NCI-H2107 (cell line): Measurements from ENCODE around the gene NTMT1.
"Not testable (repeated sequence)": the region's sequence is repeated elsewhere in the genome, so short reads cannot be mapped to it uniquely, and the experiment has no call there.

Source experiments
- DNase-seq: peaks from one replicate; lab custom pipeline; 2025; lab: John Stamatoyannopoulos, UW

NTMT1 gene

DNA sequence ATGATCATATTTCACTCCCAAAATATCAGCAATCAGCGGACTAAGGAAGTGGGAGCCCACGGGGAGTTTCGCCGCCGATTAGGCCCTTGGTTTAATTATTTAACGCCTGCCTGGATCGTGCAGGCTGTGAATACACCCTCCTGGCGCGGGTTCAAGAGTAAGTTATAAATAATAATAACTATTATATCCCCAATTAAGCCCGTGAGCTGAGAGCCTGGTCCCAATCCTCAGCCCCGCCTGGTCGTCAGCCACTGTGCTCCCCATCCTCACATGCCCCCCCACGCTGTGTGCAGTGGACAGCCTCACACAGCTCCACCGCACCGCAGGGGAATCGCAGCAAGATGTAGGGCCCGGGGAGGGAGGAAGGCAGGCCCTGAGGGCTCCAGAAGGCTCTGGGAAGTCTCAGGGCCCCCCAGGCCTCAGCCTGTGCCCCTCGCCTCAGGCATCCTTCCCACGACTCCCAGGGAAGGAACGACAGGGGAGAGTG lies 28.6 kb downstream of the NTMT1 start:
- no peak for DNase-seq

DNA sequence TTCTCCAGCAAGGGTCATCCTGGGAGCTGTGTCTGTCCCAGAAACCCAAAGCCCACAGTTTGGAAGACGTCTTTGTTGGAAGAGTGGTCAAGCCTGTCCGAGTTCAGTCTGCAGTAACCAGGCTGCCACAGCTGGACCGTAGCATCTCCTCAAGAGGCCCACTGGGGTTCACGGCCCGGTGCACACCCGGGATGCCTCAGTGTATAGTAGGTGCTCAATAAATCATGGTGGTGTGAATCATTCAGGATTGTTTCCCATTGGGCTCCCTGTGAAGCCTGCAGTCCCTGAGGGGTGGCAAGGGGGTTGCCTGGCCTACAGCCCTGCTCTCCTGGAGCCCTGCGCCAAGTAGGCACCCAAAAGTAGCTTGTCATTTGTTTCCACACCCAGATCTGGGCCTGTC lies 29.2 kb downstream of the NTMT1 start:
- DNase-seq, result no peak

DNA sequence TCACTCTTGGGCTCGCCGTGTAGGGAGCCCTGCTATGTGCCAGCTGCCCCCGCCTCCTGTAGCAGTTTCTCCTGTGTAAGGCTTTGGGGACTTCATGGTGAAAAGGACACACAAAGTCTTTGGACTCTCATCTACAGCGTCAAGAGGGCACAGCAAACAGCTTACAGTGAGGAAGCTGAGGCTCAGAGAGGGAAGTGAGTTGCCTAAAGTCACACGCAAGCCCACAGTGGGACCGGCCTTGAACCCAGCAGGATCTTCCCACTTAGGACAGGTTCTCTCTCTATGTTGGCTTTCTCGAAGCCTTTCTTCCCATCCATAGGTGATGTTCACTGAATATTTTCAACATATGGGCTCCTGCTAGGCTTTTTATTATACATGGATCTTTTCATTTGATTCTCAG lies 29.7 kb downstream of the NTMT1 start:
- DNase-seq, result no peak

DNA sequence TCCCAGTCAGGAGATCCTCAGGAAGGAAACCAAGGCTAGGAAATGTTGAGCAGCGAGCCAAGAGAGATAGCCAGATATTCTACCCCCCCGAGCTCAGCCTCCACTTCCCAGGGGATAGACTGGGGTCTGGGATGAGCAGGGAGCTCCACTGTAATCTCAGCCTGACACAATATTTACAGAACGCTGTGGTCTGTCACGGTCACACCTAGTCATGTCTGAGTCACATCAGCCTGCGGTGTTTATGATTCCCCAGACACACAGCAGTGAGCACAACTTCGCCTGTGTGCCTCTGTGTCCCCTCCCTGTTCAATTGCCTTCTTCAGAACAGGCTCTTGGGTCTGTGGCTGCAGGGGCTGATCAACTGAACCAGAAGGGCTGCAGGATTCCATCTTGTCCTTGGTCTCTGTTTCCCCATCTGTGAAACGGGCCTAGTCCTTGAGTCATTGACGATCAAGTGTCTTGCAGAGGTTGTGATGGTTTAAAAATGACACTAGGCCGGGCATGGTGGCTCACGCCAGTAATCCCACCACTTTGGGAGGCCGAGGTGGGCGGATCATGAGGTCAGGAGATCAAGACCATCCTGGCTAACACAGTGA lies 30.9 kb downstream of the NTMT1 start:
- DNase-seq, result no peak

DNA sequence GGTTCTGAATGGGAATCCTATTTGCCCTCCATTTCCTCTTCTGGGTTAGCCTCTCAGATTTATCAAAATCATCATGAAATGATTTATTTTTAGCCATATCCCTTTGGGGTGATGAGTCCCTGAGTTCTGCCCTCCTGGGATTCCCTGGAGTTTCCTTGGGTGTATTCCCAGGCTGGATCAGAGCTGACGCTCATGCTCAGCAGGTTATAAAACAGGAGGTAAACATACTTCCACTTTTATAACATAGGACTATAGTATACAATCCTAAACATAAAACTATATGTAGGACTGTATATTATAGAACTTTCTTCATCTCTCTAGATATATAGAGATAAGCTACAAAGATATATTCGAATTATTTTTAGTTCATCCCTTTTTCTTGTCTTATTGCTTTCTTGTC lies 35.1 kb downstream of the NTMT1 start:
- no peak for DNase-seq

DNA sequence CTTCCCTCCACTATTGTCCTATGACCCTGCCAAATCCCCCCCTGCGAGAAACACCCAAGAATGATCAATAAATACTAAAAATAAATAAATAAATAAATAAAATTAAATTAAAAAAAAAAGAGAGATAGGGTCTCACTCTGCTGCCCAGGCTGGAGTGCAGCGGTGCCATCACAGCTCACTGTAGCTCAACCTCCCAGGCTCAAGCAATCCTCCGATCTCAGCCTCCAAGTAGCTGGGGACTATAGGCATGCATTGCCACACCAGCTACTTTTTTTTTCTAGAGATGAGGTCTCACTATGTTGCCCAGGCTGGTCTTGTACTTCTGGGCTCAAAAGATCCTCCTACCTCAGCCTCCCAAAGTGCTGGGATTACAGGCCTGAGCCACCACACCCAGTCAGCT lies 36.3 kb downstream of the NTMT1 start:
- not testable (repeated sequence) for DNase-seq

DNA sequence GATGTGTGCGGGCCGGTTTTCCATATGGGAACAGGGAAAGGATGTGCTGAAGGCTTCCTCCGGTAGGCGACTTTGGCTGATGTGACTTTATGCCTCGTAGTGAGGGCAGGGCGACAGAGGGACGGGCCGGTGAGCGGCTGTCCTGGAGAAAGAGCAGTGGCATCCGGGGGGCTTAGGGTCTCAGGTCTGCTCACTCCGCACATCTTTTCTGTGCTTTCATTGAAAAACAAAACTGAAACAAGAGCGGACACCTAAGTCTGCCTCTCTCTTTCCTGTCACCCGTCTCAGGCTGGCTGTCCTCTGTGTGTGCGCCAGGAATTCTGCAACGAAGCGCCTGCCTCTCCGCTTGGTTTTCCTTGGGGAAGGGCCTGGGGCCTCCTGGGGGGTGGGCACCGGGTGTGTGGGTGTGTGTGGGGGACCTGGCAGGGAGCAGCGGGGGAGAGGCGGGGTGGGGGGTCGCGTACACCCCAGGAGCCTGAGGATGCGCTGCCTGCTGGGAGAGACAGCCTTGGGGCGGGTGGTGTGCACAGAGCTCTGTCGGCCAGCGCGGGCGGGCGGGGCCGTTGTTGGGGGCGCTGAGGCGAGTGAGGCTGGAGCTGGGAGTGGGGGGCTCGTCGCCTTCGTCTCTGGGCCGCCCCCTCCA lies 38.9 kb downstream of the NTMT1 start:
- no peak for DNase-seq

DNA sequence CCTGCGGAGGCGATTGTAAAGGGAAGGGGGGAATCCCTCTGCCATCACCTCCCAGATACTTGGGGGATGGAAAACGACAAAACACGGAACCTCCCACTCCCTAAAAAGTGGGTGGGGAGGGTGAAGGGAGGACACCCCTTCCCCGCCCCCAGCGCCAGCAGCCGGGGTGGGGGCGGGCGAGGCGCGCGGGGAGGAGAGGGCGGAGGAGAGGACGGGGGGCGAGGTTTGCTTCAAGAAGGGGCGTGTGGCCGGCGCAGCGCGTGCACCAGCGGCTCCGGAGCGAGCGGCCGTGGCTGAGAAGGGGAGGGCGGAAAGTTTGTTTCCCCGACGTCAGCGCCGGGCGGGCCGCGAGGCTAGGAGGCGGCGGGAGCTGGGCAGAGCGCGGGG lies 39.4 kb downstream of the NTMT1 start, which contains the start of gene PRRX2:
PRRX2 (plus strand) TSS at position 259 of the 387 bp plus-strand sequence. CDS start 221 bp downstream, outside the sequence.
- DNase-seq, result no peak

DNA sequence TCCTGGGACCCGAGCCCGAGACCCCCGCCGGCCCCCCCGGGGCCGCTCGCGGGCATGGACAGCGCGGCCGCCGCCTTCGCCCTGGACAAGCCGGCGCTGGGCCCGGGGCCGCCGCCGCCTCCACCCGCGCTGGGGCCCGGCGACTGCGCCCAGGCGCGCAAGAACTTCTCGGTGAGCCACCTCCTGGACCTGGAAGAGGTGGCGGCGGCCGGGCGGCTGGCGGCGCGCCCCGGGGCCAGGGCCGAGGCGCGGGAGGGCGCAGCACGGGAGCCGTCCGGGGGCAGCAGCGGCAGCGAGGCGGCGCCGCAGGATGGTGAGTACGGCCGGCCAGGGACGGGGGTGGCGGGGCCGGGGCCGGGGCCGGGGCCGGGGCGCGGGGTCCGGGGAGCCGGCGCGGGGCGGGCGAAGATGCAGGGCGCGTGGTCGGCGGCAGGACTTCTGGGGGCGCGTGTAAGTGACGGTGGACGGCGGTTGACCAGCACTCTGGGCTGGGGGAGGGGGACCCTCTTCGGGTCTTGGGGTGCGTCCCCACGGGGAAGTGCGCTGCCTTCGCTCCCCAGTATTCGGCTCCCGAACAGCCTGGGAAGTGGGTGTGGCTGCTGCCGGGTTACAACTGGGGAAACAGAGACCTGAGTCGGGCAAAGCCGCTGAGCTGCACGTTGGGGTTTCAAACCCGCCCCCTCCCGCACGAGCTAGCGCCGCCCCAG lies 40.0 kb downstream of the NTMT1 start:
- no peak for DNase-seq

DNA sequence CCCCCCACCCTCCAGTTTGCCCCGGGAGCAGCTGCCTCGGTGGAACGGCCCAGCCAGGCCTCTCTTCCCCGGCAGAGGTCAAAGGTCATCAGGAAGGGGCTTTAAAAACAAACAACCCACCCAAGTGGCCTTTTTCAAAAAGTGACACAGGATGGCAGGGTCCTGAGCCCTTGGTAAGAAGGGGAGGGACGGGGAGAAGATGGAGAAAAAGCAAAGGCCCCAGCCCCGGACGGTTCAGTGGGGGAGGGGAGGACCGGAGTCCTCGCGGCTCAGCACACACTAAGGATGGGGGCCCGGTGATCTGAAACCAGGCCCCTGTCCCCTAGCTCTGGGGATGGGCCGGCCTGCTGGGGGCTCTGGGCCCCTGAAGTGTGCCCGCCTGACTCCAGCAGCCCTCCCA lies 40.6 kb downstream of the NTMT1 start:
- DNase-seq, result no peak

DNA sequence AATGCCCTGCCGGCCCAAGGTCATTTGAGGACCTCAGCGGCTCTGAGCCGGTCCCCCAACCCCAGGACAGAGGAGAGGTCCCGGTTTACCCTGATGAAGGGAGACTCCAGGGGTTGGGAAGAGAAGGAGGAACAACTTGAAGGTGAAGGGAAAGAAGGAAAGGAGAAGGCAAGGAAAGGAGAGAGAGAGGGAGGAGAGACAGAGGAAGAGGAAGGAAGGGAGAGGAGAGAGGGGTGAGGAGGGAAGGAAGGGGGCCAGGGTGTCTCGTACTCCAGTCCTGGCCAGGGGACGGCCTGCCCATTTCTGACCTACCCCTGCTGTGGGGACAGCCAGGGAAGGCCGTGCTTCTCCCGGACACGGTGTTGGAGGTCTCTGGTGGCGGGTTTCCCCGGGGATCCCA lies 41.4 kb downstream of the NTMT1 start:
- DNase-seq, result no peak

DNA sequence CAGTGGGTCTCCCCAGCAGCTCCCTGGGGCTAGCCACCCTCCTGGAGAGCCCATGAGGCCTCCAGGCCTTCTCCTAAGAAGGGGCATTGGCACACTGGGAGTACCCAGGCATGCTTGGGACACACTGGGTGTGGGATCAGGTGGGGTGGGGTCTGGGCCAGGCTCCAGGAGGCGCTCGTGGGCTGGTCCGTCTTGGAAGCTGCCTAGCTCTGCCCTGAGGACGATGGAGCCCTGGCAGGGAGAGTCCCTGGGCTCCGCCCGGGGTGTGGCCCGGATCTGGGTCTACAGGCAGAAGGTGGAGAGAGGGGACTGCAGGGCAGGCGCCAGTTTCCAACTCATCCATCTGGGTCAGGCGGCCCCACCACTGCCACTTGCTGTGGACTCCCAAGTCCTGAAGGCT lies 41.9 kb downstream of the NTMT1 start:
- no peak for DNase-seq

DNA sequence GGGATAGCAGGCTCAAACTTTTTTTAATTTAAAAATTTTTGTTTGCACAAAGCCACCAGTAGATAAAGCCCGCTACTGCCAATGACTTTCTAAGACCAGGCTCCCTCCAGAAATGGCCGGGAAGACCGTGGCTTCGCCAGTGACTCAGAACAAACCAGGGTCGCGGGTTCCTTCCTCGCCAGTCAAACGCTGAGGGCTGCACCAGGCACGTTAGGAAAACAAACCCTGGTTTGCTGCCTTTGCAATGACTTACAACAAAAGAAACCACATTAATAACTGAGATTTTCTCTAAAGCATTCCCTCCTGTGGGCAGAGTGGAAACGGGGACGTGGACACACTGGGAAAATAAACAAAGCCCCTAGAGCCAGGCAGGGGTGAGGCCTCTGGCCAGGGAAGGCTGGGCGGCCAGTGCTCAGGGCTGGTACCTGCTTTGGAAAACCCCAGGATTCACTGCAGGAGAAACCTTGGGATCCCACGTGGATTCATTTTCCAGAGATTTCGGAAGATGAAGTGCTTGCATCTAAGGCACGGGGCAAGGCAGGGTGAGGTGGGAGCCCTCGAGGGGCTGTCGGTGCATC lies 43.3 kb downstream of the NTMT1 start:
- no peak for DNase-seq

DNA sequence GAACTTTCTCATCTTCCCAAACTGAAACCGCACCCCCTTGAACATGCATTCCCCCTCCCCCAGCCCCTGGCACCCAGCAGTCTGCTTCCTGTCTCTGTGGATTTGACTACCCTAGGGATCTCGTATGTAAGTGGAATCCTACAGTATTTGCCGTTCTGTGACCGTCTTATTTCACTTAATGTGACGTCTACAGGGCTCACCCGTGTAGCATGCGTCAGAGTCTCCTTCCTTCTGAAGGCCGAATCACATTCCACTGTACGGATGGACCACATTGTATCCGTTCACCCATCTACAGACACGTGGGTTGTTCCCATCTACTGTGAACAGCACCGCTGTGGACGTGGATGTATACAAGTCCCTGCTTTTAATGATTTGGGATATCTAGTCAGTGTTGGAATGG lies 44.0 kb downstream of the NTMT1 start:
- DNase-seq, result no peak

DNA sequence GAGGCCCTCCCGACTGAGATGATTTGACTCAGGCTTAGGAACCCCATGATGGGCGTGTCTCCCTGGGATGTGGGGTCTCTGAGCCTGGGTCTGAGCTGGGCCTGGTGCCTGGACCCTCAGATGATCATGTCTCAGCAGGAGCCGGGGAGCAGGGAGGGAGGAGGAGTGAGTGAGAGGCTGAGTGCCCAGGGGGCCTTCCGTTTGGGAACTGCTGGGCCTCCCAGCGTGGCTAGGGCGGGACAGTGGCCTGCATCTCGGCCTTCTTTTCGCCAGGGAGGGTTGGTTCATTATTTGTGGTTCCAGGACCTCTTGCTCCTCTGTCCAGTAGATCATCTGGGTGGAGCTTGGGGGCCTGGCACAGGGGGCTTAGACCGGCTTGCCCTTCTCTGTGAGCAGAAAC lies 45.1 kb downstream of the NTMT1 start:
- DNase-seq, result no peak

DNA sequence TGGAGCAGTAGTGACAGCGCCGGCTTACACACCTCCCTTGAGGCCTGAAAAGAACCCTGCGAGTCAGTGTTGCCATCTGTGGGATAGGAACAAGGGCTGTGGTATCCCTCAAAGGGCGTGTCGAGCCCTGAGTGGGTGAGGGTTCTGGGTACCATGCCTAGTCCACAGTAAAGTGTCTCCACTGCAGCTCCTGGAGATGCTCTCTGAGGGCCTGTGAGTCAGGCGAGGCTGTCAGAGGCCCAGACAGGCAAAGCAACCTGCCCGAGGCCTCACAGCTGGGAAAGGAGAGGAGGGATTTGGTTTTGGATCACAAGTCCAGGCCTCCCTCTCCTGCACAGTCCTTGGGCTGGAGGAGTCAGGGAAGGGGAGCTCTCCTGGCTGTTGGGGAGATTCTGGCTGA lies 45.6 kb downstream of the NTMT1 start:
- no peak for DNase-seq

DNA sequence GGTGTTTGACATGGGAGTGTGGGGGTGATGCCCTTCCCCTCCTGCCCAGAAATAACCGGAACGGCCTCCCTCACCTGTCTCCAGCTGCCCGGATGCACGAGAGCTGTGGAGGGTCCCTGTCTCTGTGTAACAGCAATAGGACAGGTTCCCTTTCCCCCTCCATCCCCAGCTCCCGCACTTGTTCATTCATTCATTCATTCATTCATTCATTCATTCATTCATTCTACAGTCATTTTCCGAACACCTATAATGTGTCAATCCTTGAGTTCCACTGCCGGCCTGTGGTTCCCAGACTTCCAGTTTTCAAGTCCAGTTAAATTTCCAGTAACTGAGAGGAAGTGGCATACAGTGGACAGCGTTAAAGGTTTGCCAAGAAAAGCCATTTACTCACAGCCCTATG lies 46.7 kb downstream of the NTMT1 start:
- DNase-seq, result no peak

DNA sequence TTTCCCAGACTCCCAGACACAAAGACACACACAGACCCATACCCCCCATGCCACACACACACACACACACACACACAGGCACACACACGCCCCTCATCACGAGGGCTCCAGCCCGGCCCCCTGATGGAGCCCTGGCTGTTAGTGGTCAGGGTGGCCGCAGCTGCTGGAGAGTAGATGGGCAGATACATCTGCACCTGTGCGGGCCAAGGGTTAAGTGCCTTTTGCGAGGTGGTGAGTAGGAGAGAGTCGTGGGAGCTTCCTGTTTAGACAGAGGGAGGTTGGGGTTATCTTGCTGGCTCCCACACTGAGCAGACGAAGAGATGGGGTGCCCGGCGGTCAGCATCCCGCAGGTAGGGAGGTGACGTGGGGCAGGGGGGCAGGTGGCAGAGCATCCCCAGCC lies 47.6 kb downstream of the NTMT1 start:
- DNase-seq, result no peak

DNA sequence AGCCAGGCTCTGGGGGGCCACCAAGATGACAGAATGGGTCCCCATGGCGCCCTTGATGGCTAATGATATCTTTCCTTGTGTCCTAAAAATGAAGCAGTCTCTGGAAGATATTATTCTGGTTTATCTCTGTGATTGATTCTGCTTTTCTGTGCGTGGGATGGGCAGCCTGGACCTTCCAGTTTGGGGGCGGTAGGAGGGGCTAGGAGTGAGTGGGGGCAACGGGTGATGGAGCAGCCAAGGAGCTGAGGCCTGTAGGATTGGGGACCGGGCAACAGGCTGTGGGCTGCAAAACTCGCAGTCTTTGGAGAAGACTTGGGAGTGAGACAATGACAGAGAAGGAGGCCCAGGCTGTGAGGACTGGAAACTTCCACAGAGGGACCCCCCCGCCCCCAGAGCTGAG lies 48.3 kb downstream of the NTMT1 start:
- DNase-seq, result no peak

DNA sequence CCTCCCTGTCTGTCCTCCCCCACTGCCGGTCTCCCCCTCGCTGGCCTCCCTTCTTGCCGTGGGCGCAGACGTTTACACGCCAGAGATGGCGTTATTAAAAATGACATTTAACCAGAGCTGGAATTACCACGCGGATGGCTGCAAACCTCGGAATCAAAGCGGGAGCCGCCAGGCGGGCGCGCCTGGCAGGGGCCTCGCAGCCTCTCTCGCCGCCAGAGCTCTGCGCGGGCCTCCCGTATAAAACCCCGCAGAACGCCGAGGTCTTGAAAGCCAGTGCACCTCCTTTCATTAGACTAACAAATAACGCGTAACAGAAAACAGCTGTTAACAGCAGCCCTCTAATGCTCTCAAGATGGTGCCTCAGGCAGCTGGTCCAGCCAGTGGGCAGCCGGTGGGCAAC lies 49.7 kb downstream of the NTMT1 start:
- no peak for DNase-seq

DNA sequence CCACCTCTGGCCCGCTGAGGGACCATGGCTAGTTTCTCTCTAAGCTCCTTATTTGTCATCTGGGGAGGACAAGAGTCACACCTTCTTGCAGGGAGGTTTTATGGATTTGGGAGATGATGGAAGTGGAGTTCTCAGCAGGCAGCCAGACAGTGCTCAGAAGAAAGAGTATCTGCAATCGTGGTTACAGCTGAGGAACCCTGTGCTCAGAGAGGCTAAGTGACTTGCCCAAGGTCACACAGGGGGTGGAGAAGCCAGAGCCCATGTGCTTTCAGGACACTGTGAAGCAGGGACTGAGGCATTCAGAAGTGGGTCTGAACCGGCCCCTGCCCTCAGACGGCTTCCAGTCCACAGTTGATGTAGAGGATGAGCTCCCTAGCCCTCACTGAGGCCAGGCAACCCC lies 50.3 kb downstream of the NTMT1 start:
- no peak for DNase-seq

DNA sequence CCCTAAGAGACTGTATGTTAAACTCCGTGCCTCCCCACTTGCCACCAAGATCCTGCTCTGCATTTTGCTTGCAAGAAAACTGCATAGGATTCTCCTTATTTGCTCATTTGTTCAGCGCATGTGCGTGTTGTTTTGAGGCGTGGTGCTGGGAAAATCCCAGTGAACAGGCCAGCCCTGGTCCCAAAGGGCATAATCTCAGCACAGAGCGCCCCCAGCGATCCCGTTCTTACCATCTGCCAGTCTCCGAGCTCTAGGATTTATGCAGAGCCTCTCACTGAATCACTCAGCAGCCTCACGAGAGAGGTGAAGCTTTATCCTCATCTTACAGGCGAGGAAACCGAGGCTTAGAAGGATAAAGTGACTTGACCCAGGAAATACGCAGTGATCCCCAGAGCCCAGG lies 51.0 kb downstream of the NTMT1 start:
- DNase-seq, result no peak

DNA sequence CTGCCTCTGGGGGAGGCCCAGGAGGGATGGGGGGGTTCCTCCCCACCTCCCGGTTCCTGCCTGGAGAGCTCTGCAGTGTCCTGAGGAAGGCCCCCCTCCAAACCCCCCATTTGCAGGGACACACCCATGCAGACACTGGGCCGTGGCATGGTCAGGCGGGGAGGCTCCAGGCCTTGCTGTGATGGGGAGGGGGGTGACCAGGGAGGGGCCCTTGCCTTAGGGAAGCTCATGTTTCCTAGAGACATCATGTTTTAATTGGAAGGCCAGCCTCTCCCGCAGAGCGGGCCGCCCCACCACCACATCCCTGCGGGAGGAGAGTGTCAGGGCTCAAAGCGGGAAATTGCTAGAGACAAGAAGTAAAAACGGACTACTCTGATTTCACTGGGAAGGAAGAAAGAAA lies 51.5 kb downstream of the NTMT1 start:
- DNase-seq, result no peak
